NCI-H2196 (cell line): ENCODE results near the gene KRTAP12-1.

Experiments used
- DNase-seq: peaks from one replicate; lab custom pipeline; 2025; ENCODE audit not compliant: unreplicated experiment; lab: John Stamatoyannopoulos, UW

KRTAP12-1 gene, protein sequence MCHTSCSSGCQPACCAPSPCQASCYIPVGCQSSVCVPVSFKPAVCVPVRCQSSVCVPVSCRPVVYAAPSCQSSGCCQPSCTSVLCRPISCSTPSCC

GRCh38 chr21:44681861-44682579, at the start of gene KRTAP12-1:
TSS of gene KRTAP12-1 (minus strand) at chr21:44682163. CDS start at chr21:44682123, 40 bp downstream.
- DNase-seq: peak; percentile 76

- DNase-seq: no peak
Observed at GRCh38 chr21:44730951-44731579, 49.1 kb upstream of the KRTAP12-1 start.

GRCh38 chr21:44730028-44730395, 48.0 kb upstream of the KRTAP12-1 start:
- DNase-seq: no peak

- no peak for DNase-seq
Observed at GRCh38 chr21:44729336-44730027, 47.5 kb upstream of the KRTAP12-1 start.

- DNase-seq: no peak
Observed at GRCh38 chr21:44728716-44729115, 46.8 kb upstream of the KRTAP12-1 start.

- no peak for DNase-seq
Observed at GRCh38 chr21:44727757-44728156, 45.8 kb upstream of the KRTAP12-1 start.

DNA sequence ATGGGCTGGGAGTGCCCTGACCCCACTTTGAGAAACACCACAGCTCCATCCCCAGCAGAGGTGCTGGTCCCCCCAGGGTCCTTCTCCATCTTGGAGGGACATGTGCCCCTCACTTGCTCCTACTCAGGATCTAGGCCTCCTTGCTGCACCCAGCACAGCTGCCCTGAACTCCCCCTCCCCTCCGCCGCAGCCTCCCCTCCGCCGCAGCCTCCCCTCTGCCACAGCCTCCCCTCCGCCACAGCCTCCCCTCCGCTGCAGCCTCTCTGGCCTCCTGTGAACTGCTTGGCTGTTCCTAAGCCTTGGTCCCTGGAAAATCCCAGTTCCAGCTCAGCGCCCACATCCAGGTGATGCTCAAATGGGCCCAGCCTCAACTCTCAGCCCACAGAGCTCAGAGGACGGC, 45.4 kb upstream of the KRTAP12-1 start:
- DNase-seq: no peak

DNA sequence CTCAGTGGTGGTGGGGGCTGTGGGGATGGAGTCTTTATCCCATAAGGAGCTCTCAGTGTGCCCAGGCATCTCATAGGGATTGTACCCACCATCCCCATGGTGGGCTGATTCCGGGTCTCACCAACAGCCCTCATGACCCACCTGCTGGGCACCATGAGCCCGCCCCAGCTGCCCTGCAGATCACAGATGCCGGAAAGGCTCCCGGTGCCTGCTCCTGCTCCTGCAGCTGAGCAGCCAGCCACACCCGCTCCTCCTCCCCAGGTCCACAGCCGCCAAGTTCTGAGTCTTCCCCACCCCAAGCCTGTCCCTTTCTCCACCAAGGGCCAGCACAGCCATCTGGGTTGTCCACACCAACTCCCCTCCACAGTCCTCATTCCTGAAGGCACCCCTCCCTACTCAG, 44.9 kb upstream of the KRTAP12-1 start:
- DNase-seq: no peak

DNA sequence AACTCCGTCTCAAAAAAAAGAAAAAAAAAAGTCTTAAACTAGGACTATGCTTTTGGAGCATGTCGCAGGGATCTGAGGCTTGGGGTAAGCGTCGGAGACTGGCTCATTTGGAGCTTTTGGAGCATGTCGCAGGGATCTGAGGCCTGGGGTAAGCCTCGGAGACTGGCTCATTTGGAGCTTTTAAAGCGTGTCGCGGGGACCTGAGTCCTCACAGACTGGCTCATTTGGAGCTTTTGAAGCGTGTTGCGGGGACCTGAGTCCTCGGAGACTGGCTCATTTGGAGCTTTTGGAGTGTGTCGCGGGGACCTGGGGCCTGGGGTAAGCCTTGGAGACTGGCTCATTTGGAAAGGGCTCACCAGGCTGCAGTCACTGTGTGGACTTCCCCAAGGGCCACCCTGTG, 43.0 kb upstream of the KRTAP12-1 start:
- DNase-seq: no peak

GRCh38 chr21:44724196-44724595, 42.2 kb upstream of the KRTAP12-1 start:
- DNase-seq: no peak

GRCh38 chr21:44723177-44724131, 41.5 kb upstream of the KRTAP12-1 start:
- no peak for DNase-seq

DNA sequence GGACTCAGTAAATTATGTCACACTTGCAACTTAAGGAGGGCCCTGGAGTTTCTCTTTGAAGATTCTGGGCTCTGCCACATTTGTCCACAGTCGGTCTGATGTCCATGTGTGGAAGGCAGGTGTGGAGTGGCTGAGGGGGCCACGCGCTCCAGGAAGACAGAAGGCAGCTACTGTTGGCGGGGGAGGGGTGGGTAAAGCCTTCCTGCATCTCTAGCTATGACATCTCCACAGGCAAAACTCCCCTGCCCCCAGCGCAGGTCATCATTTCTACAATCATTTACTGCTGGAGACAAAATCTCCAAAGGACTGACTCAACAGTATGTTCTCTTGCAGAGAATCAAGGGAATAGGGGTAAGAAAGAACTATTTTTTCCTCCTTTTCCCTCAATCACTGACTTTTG, 40.8 kb upstream of the KRTAP12-1 start:
- no peak for DNase-seq

DNA sequence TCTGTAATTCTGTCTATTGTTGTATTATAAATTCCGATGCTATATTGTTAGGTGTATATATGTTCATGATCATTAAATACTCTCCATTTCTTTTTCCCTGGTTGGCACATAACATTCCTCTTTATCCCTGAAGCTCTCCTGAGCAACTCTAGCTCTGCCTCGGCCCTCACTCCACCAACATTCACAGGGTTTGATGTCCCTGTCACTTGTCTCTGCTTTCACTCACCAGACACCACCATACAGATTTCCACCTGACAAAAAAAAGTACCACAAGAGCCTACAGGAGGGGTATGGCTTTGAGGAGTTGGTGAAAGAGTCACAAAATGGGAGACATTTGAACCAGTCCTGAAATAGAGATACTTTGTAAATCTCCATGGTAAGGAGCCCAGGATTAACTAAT, 38.2 kb upstream of the KRTAP12-1 start:
- DNase-seq: no peak

GRCh38 chr21:44718571-44718970, 36.6 kb upstream of the KRTAP12-1 start:
- DNase-seq: no peak

- no peak for DNase-seq
Observed at GRCh38 chr21:44718093-44718492, 36.1 kb upstream of the KRTAP12-1 start.

DNA sequence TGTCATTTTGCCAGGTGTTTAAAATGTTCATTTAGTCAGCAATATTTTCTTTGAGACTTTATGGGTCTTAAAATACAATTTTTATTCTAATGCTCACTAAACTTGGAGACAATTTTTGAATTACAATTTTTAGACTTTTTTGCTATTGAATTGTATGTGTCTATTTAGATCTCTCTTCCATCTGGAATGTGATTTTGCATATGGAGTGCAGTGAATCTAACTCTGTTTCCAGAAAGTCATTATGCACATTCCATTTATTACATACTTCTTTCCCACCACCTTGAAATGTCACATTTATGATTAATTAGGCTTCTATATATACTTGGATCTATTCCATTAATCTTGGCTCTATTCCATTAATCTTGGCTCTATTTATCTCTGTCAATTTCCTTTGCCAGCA, 35.0 kb upstream of the KRTAP12-1 start:
- DNase-seq: no peak

- no peak for DNase-seq
Observed at GRCh38 chr21:44714905-44715304, 32.9 kb upstream of the KRTAP12-1 start.

DNA sequence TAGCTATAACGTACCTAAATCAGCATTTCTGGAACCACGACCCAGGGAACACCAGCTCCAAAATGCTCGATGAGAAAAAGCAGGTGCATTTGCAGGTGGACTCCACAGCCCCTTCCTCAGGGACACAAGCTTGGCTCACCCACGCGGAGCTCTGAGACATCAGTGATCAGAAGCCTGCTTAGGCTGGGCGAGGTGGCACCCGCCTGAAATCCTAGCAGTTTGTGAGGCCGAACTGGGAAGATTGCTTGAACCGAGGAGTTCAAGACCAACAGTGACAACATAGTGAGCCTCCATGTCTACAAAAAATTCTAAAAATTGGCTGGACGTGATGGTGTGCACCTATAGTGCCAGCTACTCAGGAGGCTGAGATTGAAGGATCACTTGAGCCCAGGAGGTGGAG, 31.9 kb upstream of the KRTAP12-1 start:
- no peak for DNase-seq

- DNase-seq: no peak
Observed at GRCh38 chr21:44713130-44713529, 31.2 kb upstream of the KRTAP12-1 start.

DNA sequence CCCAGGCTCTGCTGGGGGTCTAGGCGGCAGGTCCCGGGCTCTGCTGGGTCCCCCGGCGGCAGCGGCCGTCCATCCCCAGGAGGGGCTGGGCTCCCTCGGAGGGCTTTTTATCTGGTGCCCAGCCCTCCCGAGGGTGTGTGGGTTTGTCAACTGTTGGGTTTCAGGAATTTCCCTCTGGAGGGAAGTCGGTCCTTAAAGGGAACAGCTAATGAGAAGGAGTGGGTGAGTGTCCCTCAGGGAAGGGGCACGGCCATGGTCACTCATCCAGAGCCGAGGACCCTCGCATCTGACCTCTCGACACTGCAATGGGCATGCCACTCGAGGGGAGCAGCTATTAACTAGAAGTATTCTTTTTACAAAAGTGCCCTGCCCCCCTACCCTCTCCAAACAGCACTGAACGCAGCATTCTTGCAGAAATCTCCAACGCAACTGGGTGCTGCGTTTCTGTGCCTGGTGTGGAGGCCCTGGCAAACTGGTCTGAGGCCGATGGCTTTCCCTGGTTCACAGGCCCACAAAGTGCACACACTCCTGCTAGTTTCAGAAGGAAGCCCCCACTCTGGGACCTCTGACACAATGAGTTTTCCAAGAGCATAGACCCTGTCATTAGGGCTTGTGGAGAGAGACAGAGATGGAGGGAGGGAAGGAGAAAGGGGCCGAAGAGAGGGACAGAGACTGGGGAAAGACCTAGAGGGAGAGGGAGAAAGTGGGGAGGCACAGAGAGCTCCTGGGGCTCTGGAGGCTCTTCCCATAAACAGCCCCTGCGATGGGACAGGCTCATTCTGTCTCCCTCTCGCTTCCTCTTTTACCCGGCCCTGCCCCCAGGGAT, 30.5 kb upstream of the KRTAP12-1 start:
- DNase-seq: no peak
